ENCODE results near the gene TRIM24. TPM values are rescaled to one million over a fixed set of nuclear protein-coding genes. Genes with fewer than 3 reads are reported as not detected.

Gene TRIM24
- total RNA-seq, 1 experiment from 2014 or later, result 29.8 TPM

DNA sequence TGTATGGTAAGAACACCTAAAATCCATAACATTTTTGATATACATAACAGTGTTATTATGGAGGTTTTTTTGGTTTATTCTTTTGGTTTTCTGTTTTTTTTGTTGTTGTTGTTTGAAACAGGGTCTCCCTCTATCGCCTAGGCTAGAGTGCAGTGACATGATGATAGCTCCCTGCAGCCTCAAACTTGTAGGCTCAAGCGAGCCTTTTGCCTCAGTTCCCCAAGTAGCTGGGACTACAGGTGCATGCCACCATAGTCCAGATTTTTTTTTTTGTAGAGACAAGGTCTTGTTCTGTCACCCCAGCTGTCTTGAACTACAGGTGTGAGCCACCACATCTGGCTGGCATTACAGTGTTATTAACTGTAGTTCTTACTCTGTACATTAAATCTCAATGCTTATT is 83.7 kb downstream of the TRIM24 start:
- H3K36me3 Mint-ChIP-seq (ENCODE audit: insufficient read depth, unreplicated experiment), result no peaks in the 10 kb centered on the region
- TF ChIP-seq, protein P1, sequence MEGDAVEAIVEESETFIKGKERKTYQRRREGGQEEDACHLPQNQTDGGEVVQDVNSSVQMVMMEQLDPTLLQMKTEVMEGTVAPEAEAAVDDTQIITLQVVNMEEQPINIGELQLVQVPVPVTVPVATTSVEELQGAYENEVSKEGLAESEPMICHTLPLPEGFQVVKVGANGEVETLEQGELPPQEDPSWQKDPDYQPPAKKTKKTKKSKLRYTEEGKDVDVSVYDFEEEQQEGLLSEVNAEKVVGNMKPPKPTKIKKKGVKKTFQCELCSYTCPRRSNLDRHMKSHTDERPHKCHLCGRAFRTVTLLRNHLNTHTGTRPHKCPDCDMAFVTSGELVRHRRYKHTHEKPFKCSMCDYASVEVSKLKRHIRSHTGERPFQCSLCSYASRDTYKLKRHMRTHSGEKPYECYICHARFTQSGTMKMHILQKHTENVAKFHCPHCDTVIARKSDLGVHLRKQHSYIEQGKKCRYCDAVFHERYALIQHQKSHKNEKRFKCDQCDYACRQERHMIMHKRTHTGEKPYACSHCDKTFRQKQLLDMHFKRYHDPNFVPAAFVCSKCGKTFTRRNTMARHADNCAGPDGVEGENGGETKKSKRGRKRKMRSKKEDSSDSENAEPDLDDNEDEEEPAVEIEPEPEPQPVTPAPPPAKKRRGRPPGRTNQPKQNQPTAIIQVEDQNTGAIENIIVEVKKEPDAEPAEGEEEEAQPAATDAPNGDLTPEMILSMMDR (IDR thresholded peaks at IDR 0.05; ENCODE audit: unreplicated experiment), result no peak
- no peak overlapping the region for H3K27ac Mint-ChIP-seq (ENCODE audit: unreplicated experiment)
- no TSS peak for BruUV-seq (replicated peaks)
- no peak overlapping the region for H3K4me3 Mint-ChIP-seq (ENCODE audit: low read depth, unreplicated experiment)
- no peak for DNase-seq
- intact Hi-C loops (cut with micrococcal nuclease; ENCODE audit: unreplicated experiment), result no loop called here
- no peaks in the 10 kb centered on the region for H3K9me3 Mint-ChIP-seq (ENCODE audit: low read depth, unreplicated experiment)
- CTCF ChIA-PET, result no interaction called here
- peaks cover 8% of the 10 kb centered on the region for H3K4me1 Mint-ChIP-seq (ENCODE audit: low read depth, unreplicated experiment)
- H3K27me3 Mint-ChIP-seq (ENCODE audit: unreplicated experiment), result no peaks in the 10 kb centered on the region

DNA sequence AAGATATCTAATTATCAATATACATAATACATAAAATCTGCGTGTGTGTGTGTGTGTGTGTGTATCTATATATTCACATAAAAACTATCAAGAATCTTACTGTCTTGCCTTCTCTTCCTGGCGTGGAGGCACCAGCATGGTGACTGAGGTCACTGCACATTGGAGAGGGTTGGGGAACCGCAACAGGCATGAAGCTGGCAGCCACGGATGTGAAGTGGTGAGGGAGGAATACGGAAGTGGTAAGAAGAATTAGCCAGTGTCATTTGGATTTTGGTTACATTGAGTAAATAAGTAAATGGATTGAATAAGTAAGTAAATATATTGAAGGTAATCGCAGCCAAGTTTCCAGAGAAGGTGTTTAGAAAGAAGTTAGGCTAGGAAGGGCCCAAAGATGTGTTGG is 85.1 kb downstream of the TRIM24 start:
- H3K9me3 Mint-ChIP-seq (ENCODE audit: low read depth, unreplicated experiment), result no peaks in the 10 kb centered on the region

DNA sequence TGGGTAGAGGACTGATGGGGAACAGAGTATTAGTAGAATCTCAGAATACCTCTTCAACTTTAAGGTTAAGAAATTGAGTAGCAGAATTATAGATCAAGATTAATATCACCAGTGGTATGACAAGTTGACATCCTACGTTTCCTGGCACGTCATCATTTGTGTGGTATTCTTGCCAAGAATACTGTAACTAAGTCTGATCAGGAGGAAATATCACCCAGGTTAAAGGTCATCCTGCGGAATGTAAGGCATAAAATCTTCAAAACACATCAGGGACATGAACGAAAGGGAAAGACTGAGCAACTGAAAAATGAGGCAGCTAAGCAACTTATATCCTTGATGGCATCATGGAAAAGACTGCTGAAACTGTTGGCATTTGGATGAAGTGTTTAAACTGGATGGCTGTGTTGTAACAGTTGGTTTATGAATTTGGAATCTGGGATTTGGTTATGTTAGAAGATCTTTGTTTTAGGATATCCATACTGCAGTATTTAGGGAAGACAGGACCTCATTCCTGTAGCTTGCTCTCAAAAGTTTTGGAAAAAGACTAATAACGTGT is 86.1 kb downstream of the TRIM24 start:
- Mint-ChIP-seq H3K4me1 (ENCODE audit: low read depth, unreplicated experiment) (peaks cover 8% of the 10 kb centered on the region), H3K27me3 (ENCODE audit: unreplicated experiment) (no peaks in the 10 kb centered on the region), H3K27ac (ENCODE audit: unreplicated experiment) (no peak overlapping the region), H3K9me3 (ENCODE audit: low read depth, unreplicated experiment) (no peaks in the 10 kb centered on the region), H3K4me3 (ENCODE audit: low read depth, unreplicated experiment) (no peak overlapping the region), H3K36me3 (ENCODE audit: insufficient read depth, unreplicated experiment) (no peaks in the 10 kb centered on the region)
- no TSS peak for BruUV-seq (replicated peaks)
- intact Hi-C loops (cut with micrococcal nuclease; ENCODE audit: unreplicated experiment), result no loop called here
- CTCF ChIA-PET, result no interaction called here
- TF ChIP-seq, protein P1 (IDR thresholded peaks at IDR 0.05; ENCODE audit: unreplicated experiment), result no peak
- DNase-seq, result no peak

More for the DNA sequence above, 85.1 kb downstream of the TRIM24 start:
- intact Hi-C loops (cut with micrococcal nuclease; ENCODE audit: unreplicated experiment), result no loop called here
- TF ChIP-seq, protein P1 (IDR thresholded peaks at IDR 0.05; ENCODE audit: unreplicated experiment), result no peak
- CTCF ChIA-PET, result no interaction called here
- H3K27me3 Mint-ChIP-seq (ENCODE audit: unreplicated experiment), result no peaks in the 10 kb centered on the region
- no peak overlapping the region for H3K4me3 Mint-ChIP-seq (ENCODE audit: low read depth, unreplicated experiment)
- no peaks in the 10 kb centered on the region for H3K36me3 Mint-ChIP-seq (ENCODE audit: insufficient read depth, unreplicated experiment)
- DNase-seq, result no peak
- H3K27ac Mint-ChIP-seq (ENCODE audit: unreplicated experiment), result no peak overlapping the region
- H3K4me1 Mint-ChIP-seq (ENCODE audit: low read depth, unreplicated experiment), result peaks cover 8% of the 10 kb centered on the region
- BruUV-seq (replicated peaks), result no TSS peak

DNA sequence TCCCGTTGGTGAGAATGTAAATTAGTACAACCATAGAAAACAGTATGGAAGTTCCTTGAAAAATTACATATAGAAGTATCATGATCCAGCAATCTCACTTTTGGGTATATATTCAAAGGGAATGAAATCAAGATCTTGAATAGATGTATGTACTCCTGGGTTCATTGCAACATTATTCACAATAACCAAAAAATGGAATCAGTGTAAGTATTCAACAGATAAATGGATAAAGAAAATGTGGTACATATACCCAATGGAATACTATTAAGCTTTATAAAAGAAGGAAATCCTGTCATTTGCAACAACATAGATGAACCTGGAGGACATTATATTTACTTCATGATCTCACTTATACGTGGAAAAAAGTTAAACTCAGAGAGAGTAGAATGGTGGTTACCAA is 86.8 kb downstream of the TRIM24 start:
- no peaks in the 10 kb centered on the region for H3K27me3 Mint-ChIP-seq (ENCODE audit: unreplicated experiment)

More for the DNA sequence above, 86.8 kb downstream of the TRIM24 start:
- TF ChIP-seq, protein P1 (IDR thresholded peaks at IDR 0.05; ENCODE audit: unreplicated experiment), result no peak
- H3K4me3 Mint-ChIP-seq (ENCODE audit: low read depth, unreplicated experiment), result no peak overlapping the region
- no peaks in the 10 kb centered on the region for H3K9me3 Mint-ChIP-seq (ENCODE audit: low read depth, unreplicated experiment)
- no peak overlapping the region for H3K27ac Mint-ChIP-seq (ENCODE audit: unreplicated experiment)
- intact Hi-C loops (cut with micrococcal nuclease; ENCODE audit: unreplicated experiment), result no loop called here
- BruUV-seq (replicated peaks), result no TSS peak
- CTCF ChIA-PET, result no interaction called here
- no peak for DNase-seq
- H3K4me1 Mint-ChIP-seq (ENCODE audit: low read depth, unreplicated experiment), result peaks cover 8% of the 10 kb centered on the region
- H3K36me3 Mint-ChIP-seq (ENCODE audit: insufficient read depth, unreplicated experiment), result no peaks in the 10 kb centered on the region
